K562 (cell line): ENCODE data around the gene ZBTB8A. TPM values are rescaled to one million over a fixed set of nuclear protein-coding genes. Genes with fewer than 3 reads are reported as not detected.

Experiments
- AFF1 ChIP-seq, 2 experiments: fragments of 450-650 bp; IDR thresholded peaks; 2 replicates each; pipeline ENCODE4 v1.6.1; 2018; ENCODE audit warnings: mild to moderate bottlenecking in 2 of 2, low read depth in 1 of 2; ENCODE audit not compliant: partially characterized antibody in 2 of 2
- CBX5 ChIP-seq: IDR thresholded peaks from 2 replicates; pipeline ENCODE4 v1.6.1; 2014; ENCODE audit warnings: low read depth, borderline replicate concordance
- ETS1 ChIP-seq: conservative IDR thresholded peaks from 2 replicates; pipeline ENCODE4 v1.6.1; 2011; ENCODE audit warnings: low read depth, mild to moderate bottlenecking, low read length; ENCODE audit not compliant: control insufficient read depth
- EWSR1 ChIP-seq: fragments of 450-650 bp; IDR thresholded peaks from 2 replicates; pipeline ENCODE4 v1.6.1; 2018; ENCODE audit warnings: borderline replicate concordance, mild to moderate bottlenecking, low read depth, moderate library complexity; ENCODE audit not compliant: partially characterized antibody
- HNRNPLL ChIP-seq: fragments of 200-400 bp; formaldehyde crosslinking; IDR thresholded peaks from 2 replicates; pipeline ENCODE4 v1.6.1; 2017; ENCODE audit warnings: low read length, low read depth, mild to moderate bottlenecking; ENCODE audit not compliant: poor library complexity, severe bottlenecking
- HOXB6 ChIP-seq: fragments of 250-450 bp; sonication (Bioruptor Pico); IDR thresholded peaks from 2 replicates; pipeline ENCODE4 v1.5.1; 2022; ENCODE audit warnings: mild to moderate bottlenecking, borderline replicate concordance
- ID3 ChIP-seq, 2 experiments: fragments of 250-450 bp in 1 of 2; fragments of 450-650 bp in 1 of 2; sonication (Bioruptor Pico) in 1 of 2; IDR thresholded peaks; 2 replicates each; pipeline versions ENCODE4 v1.6.1 to v1.8.0; 2016 to 2021; ENCODE audit warnings: mild to moderate bottlenecking in 2 of 2, moderate library complexity in 2 of 2, missing compliant biosample characterization in 1 of 2, missing genetic modification characterization in 1 of 2
- NFXL1 ChIP-seq: fragments of 450-650 bp; formaldehyde crosslinking; IDR thresholded peaks from 2 replicates; pipeline ENCODE4 v1.4.0; 2021; ENCODE audit warnings: mild to moderate bottlenecking
- SIN3A ChIP-seq, 2 experiments: fragments of 150-350 bp in 1 of 2; IDR thresholded peaks; 2 replicates each; pipeline ENCODE4 v1.6.1; 2011 to 2016; ENCODE audit warnings: borderline replicate concordance in 2 of 2, low read depth in 2 of 2, low read length in 2 of 2, mild to moderate bottlenecking in 2 of 2, moderate library complexity in 2 of 2; ENCODE audit not compliant: control insufficient read depth in 1 of 2
- SIRT6 ChIP-seq: IDR thresholded peaks from one replicate; pipeline ENCODE4 v1.6.1; 2012; ENCODE audit warnings: low read depth, mild to moderate bottlenecking, control low read depth, inconsistent platforms, low read length, moderate library complexity
- SRF ChIP-seq, 2 experiments: fragments of 250-450, 450-650 bp in 1 of 2; sonication (Bioruptor Pico) in 1 of 2; sonication (generic) in 1 of 2; formaldehyde crosslinking; IDR thresholded peaks; 2 replicates each; pipeline versions ENCODE4 v1.5.0 to v1.5.1; 2020 to 2022; ENCODE audit warnings: mild to moderate bottlenecking in 1 of 2, missing genetic modification reagents in 1 of 2
- TEAD1 ChIP-seq, 2 experiments: fragments of 450-650 bp in 1 of 2; sonication (generic) in 1 of 2; formaldehyde crosslinking; IDR thresholded peaks; 2 replicates each; pipeline versions ENCODE4 v1.4.0 to v1.8.0; 2020 to 2022; ENCODE audit warnings: mild to moderate bottlenecking in 2 of 2, missing genetic modification reagents in 1 of 2
- TEAD2 ChIP-seq: fragments of 450-650 bp; IDR thresholded peaks from 2 replicates; pipeline ENCODE4 v1.6.1; 2016; ENCODE audit warnings: missing genetic modification characterization, control low read depth, missing compliant biosample characterization
- ZBTB34 ChIP-seq: fragments of 250-450 bp; sonication (Bioruptor Pico); IDR thresholded peaks from 2 replicates; pipeline ENCODE4 v1.8.0; 2021; ENCODE audit warnings: mild to moderate bottlenecking, moderate library complexity
- ZNF584 ChIP-seq: fragments of 200-800 bp; sonication (Bioruptor generic); IDR thresholded peaks from 2 replicates; pipeline ENCODE4 v1.6.1; 2016; ENCODE audit warnings: low read depth, mild to moderate bottlenecking, missing genetic modification characterization, missing compliant biosample characterization
- ZNF655 ChIP-seq: fragments of 250-450 bp; sonication (Bioruptor Pico); IDR thresholded peaks from 2 replicates; pipeline ENCODE4 v1.5.0; 2021
- polyA plus RNA-seq, 8 experiments: library from polyadenylated mRNA; depleted of rRNA in 4 of 8; stranded (reverse) in 5 of 8; unstranded in 3 of 8; fragments of >200 nt; fragmentation: Nextera tagmentation in 2 of 8; fragmentation: Illumina TruSeq in 1 of 8; extraction: Ambion mirVana in 2 of 8; extraction: Trizol in 1 of 8; gene quantifications; 2 replicates each; pipeline versions ENCODE4 v1.2.1 to v1.2.3, GENCODE V29; 2011 to 2014; ENCODE audit warnings: inconsistent platforms in 1 of 8, missing spikeins in 1 of 8
- total RNA-seq, 7 experiments: library from RNA; depleted of rRNA in 6 of 7; stranded (reverse); fragments of >200 nt in 6 of 7; fragmentation: Illumina TruSeq in 2 of 7; extraction: Trizol in 2 of 7; gene quantifications; 2 replicates each; pipeline versions ENCODE4 v1.2.1 to v1.2.3, GENCODE V29; 2011 to 2021; ENCODE audit warnings: low replicate concordance in 1 of 7

The ZBTB8A gene
- total and polyA plus RNA-seq, 9 of the 15 experiments (the other 6 are each of a cell fraction or from before 2014, with no cell fraction given), result 0.01 to 0.64 (median 0.09) TPM

GRCh38 chr1:32500387-32501209, 38.6 kb upstream of the ZBTB8A start (continued):
- TF ChIP-seq ETS1 (0 out of 2 replicates have a peak, but pooled peaks have one; percentile 23), ZNF655 (no peak), TEAD2 (tag) (no peak), NFXL1 (CRISPR knock-in tag) (no peak), ID3 (CRISPR knock-in tag; IDR thresholded peaks at IDR 0.05) (no peak), ID3 (tag; IDR thresholded peaks at IDR 0.05) (peak; percentile 63), SIN3A (IDR thresholded peaks at IDR 0.05; ENCODE audit: borderline replicate concordance in 2 of 2, control insufficient read depth in 1 of 2, low read depth in 2 of 2, low read length in 2 of 2) (peak in 1 of 2 experiments; percentile 29; a peak in 1 of 4 replicates), SRF (CRISPR knock-in tag; IDR thresholded peaks at IDR 0.05) (peak in 1 of 2 experiments; percentile 15; a peak in 1 of 4 replicates), SIRT6 (no peak), TEAD1 (CRISPR knock-in tag; IDR thresholded peaks at IDR 0.05) (peak in 1 of 2 experiments; percentile 42; a peak in 1 of 4 replicates), ZNF584 (CRISPR knock-in tag) (no peak), ZBTB34 (CRISPR knock-in tag) (no peak), EWSR1 (no peak), CBX5 (no peak; the same call in 1 of the 2 replicates), HOXB6 (CRISPR knock-in tag) (no peak), AFF1 (IDR thresholded peaks at IDR 0.05; ENCODE audit: low read depth in 1 of 2, partially characterized antibody in 2 of 2) (no peak), HNRNPLL (no peak)
